DOHH2 (cell line): ENCODE data around the gene SUPT6H.

Source experiments
- H3F3A ChIP-seq: fragments of 200-600 bp; sonication (generic), shearing (Covaris generic); 2 replicates; pipeline ENCODE4 v1.6.0; 2016; ENCODE audit warnings: antibody characterized with exemption, mild to moderate bottlenecking; ENCODE audit not compliant: control insufficient read depth, insufficient read depth
- H3K27ac ChIP-seq: fragments of 200-600 bp; sonication (generic); 2 replicates; pipeline ENCODE4 v1.5.1; 2014; ENCODE audit warnings: low read depth, mild to moderate bottlenecking, low read length, moderate library complexity
- H3K27me3 ChIP-seq: fragments of 200-600 bp; sonication (generic); 2 replicates; pipeline ENCODE4 v1.6.1; 2014; ENCODE audit warnings: mild to moderate bottlenecking, low read length, mixed read lengths; ENCODE audit not compliant: control insufficient read depth
- H3K36me3 ChIP-seq: fragments of 200-600 bp; sonication (generic); 2 replicates; pipeline ENCODE4 v1.6.1; 2014; ENCODE audit warnings: mild to moderate bottlenecking, low read length, moderate library complexity, mixed read lengths; ENCODE audit not compliant: control insufficient read depth
- H3K4me1 ChIP-seq: fragments of 200-600 bp; sonication (generic); 2 replicates; pipeline ENCODE4 v1.6.1; 2014; ENCODE audit warnings: mild to moderate bottlenecking, low read length, mixed read lengths; ENCODE audit not compliant: control insufficient read depth
- H3K4me2 ChIP-seq: fragments of 200-600 bp; sonication (generic); 2 replicates; pipeline ENCODE4 v1.6.0; 2014; ENCODE audit warnings: mild to moderate bottlenecking, low read length, moderate library complexity
- H3K4me3 ChIP-seq: fragments of 200-600 bp; sonication (generic); 2 replicates; pipeline ENCODE4 v1.5.1; 2014; ENCODE audit warnings: mild to moderate bottlenecking, low read length, mixed read lengths
- H3K79me2 ChIP-seq: fragments of 200-600 bp; sonication (generic); 2 replicates; pipeline ENCODE4 v1.6.1; 2014; ENCODE audit warnings: mild to moderate bottlenecking, low read length, mixed read lengths; ENCODE audit not compliant: control insufficient read depth
- H3K9me2 ChIP-seq: fragments of 200-600 bp; sonication (generic); replicated peaks from 2 replicates; pipeline ENCODE4 v1.6.1; 2014; ENCODE audit warnings: mild to moderate bottlenecking, low read length, mixed read lengths; ENCODE audit not compliant: control insufficient read depth
- H3K9me3 ChIP-seq: fragments of 200-600 bp; sonication (generic); 2 replicates; pipeline ENCODE4 v1.6.1; 2014; ENCODE audit warnings: antibody characterized with exemption, low read length, mixed read lengths; ENCODE audit not compliant: control insufficient read depth, insufficient read depth
- H4K20me1 ChIP-seq: fragments of 200-600 bp; sonication (generic); 2 replicates; pipeline ENCODE4 v1.6.0; 2014; ENCODE audit warnings: low read depth, mild to moderate bottlenecking, antibody characterized with exemption, low read length, moderate library complexity; ENCODE audit not compliant: control insufficient read depth, insufficient read depth
- EZH2phosphoT487 ChIP-seq: fragments of 200-600 bp; sonication (generic); IDR thresholded peaks from 2 replicates; pipeline ENCODE4 v1.6.1; 2017; ENCODE audit warnings: borderline replicate concordance, mild to moderate bottlenecking, antibody characterized with exemption, low read length, moderate library complexity, mixed read lengths
- TF ChIP-seq, protein P1 (sequence below): fragments of 200-600 bp; sonication (generic); IDR thresholded peaks from one replicate; pipeline ENCODE4 v1.5.1; 2014; ENCODE audit warnings: antibody characterized with exemption, mild to moderate bottlenecking, low read depth, low read length; ENCODE audit not compliant: poor library complexity, severe bottlenecking

Gene SUPT6H

DNA sequence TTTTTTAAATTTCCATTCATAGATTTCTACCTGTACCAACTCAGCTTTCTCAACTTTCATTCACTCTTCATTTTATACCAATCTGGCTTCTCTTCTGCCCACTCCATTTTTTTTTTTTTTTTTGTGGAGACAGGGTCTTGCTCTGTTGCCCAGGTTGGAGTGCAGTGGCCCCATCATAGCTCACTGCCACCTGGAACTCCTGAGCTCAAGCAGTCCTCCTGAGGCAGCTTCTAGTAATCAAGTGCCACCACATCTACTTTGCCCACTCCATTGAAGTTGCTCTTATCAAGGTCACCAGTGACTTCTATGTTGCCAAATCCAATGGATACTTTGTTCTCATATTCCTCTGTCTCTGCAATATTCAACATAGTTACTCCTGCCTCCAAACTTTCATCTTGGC lies 1.7 kb downstream of the SUPT6H start:
- TF ChIP-seq, protein P1, sequence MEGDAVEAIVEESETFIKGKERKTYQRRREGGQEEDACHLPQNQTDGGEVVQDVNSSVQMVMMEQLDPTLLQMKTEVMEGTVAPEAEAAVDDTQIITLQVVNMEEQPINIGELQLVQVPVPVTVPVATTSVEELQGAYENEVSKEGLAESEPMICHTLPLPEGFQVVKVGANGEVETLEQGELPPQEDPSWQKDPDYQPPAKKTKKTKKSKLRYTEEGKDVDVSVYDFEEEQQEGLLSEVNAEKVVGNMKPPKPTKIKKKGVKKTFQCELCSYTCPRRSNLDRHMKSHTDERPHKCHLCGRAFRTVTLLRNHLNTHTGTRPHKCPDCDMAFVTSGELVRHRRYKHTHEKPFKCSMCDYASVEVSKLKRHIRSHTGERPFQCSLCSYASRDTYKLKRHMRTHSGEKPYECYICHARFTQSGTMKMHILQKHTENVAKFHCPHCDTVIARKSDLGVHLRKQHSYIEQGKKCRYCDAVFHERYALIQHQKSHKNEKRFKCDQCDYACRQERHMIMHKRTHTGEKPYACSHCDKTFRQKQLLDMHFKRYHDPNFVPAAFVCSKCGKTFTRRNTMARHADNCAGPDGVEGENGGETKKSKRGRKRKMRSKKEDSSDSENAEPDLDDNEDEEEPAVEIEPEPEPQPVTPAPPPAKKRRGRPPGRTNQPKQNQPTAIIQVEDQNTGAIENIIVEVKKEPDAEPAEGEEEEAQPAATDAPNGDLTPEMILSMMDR = no peak
- TF ChIP-seq EZH2phosphoT487 = no peak
- H3K36me3 ChIP-seq = peaks cover 52% of the 10 kb centered on the region
- peak overlapping the region; percentile 70 for H3K4me2 ChIP-seq
- peaks cover 87% of the 10 kb centered on the region for H3K79me2 ChIP-seq
- H3K4me3 ChIP-seq = peak overlapping the region; percentile 84
- H3K9me2 ChIP-seq = no peaks in the 10 kb centered on the region
- H3K27me3 ChIP-seq = no peaks in the 10 kb centered on the region
- peaks cover 22% of the 10 kb centered on the region for H3K4me1 ChIP-seq
- H3K27ac ChIP-seq = no peak overlapping the region
- H3F3A ChIP-seq = no peaks in the 10 kb centered on the region
- no peaks in the 10 kb centered on the region for H3K9me3 ChIP-seq
- no peaks in the 10 kb centered on the region for H4K20me1 ChIP-seq

DNA sequence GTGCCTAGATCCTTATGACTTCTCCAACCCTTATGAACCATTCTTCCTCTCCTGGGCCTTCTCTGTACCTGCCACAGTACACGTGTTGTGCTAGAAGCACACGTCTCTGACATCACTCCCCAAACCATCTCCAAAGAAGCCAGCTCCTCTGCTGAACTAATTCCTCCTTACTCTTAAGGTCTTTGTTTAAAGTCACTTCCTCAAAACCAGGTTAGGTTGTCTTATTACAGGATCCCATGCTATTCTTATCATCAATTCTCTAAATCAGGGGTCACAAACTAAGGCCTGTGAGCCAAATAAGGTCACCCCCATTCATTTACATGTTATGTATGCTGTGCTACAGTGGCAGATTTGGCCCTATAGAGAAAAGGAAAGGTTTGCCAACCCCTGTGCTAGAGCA lies 4.0 kb downstream of the SUPT6H start:
- H4K20me1 ChIP-seq = no peaks in the 10 kb centered on the region

DNA sequence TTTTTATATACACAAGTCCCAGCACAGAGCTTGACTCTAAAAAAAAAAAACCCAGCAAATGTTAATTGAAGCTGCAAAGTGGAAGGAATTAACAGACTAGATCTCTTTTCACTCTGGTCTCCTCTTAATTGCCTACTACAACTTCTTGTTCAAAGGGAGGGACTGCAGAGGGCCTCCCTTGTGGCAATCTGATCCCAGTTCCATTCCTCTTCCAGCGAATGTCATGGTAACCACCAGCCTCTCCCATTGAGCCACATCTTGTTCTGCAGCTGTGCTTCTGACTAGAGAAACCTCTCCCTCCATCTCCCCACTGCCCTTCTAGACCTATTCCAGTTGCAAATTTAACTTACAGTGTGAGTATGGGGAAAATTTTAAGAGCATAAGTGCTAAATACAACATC lies 5.9 kb downstream of the SUPT6H start:
- Histone ChIP-seq H3K27ac (no peak overlapping the region), H4K20me1 (no peaks in the 10 kb centered on the region), H3K79me2 (peaks cover 69% of the 10 kb centered on the region), H3K36me3 (peaks cover 64% of the 10 kb centered on the region), H3K4me1 (peaks cover 10% of the 10 kb centered on the region), H3K9me2 (no peaks in the 10 kb centered on the region), H3F3A (no peaks in the 10 kb centered on the region), H3K27me3 (no peaks in the 10 kb centered on the region), H3K4me3 (no peak overlapping the region), H3K4me2 (no peak overlapping the region), H3K9me3 (no peaks in the 10 kb centered on the region)
- TF ChIP-seq EZH2phosphoT487 = no peak
- TF ChIP-seq, protein P1 = no peak

More for the DNA sequence above, 4.0 kb downstream of the SUPT6H start:
- H3K27ac ChIP-seq = no peak overlapping the region
- H3K79me2 ChIP-seq = peaks cover 80% of the 10 kb centered on the region
- no peaks in the 10 kb centered on the region for H3K9me2 ChIP-seq
- peaks cover 50% of the 10 kb centered on the region for H3K36me3 ChIP-seq
- H3K9me3 ChIP-seq = no peaks in the 10 kb centered on the region
- no peak overlapping the region for H3K4me2 ChIP-seq
- TF ChIP-seq EZH2phosphoT487 = no peak
- TF ChIP-seq, protein P1 = no peak
- no peaks in the 10 kb centered on the region for H3F3A ChIP-seq
- H3K4me3 ChIP-seq = no peak overlapping the region
- no peaks in the 10 kb centered on the region for H3K27me3 ChIP-seq
- H3K4me1 ChIP-seq = peaks cover 14% of the 10 kb centered on the region
